ENCODE results near the gene QKI.
A peak's percentile ranks its signal among the peaks of the same experiment; 100 is the strongest.

The QKI gene

DNA sequence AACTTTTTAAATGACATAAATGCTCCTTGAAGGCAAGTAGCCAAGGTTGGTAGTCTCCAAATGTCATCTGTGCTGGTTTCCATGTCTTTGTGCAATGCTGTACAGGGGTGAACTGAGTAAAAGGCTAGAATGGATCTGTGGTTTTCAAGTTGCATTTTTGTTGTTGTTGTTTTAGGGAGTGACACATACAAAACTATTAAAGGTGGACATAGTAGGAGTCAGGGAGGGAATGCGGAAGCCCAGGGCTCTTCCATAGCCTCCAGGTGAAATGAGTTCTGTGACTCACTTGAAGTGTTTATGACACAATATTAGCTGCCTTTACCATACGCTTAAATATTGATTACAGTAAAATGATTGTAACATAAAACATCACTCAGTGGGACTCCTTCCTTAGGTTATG is 22.5 kb upstream of the QKI start:
- no peak for DNase-seq (ENCODE audit: low read depth, low spot score)

DNA sequence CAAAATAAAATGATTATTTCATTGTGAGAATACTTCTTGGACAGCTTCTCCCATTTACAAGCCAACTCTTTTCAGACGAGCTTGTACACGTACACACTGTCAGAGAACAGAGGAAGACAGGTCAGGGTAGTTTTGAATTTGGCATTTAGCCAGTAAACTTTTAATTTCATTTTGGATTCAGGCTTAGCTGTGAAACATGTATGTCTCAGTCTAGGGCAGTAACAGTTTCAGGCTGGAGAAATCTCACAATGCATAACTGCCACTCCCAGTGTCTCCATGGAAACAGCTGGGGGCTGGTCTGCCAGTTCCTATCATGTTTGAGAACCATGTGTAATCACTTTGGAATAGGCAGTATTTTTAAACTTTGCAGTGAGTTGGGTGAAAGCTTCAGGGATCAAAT is 22.0 kb upstream of the QKI start:
- DNase-seq (ENCODE audit: low read depth, low spot score): no peak

DNA sequence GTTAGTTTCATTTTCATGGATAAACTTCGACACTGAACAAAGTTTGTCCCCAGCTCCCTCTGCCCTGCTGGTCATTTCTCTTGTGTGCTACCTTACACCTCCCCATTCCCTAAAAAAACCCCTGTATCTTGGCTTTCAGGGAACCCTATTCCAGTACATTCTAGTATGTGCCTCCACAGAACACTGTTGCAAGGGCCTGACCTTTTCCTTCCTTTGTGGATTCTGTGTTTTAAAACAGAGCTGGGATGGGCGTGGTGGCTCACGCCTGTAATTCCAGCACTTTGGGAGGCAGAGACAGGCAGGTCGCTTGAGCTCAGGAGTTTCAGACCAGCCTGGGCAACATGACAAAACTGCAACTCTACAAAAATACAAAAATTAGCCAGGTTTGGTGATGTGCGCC is 20.6 kb upstream of the QKI start:
- no peak for DNase-seq (ENCODE audit: low read depth, low spot score)

DNA sequence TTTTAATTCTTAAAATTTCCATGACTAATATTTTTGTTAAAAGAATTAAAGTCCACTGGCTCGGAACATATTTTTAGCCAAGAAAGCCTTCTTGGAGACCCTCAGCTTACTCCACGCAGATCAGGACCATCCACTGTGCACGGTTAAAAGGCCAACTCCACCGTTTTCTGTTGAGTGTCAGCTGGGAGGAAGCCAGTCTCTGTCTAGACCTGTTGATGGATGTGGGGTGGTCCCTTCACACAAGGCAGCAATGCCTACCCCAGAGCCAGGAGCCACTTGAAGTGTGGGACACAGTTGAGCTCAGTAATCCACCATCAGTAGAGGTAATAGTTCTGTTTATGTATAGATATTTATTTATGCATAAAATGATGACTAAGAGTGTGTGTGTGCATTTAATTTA is 19.9 kb upstream of the QKI start:
- no peak for DNase-seq (ENCODE audit: low read depth, low spot score)

DNA sequence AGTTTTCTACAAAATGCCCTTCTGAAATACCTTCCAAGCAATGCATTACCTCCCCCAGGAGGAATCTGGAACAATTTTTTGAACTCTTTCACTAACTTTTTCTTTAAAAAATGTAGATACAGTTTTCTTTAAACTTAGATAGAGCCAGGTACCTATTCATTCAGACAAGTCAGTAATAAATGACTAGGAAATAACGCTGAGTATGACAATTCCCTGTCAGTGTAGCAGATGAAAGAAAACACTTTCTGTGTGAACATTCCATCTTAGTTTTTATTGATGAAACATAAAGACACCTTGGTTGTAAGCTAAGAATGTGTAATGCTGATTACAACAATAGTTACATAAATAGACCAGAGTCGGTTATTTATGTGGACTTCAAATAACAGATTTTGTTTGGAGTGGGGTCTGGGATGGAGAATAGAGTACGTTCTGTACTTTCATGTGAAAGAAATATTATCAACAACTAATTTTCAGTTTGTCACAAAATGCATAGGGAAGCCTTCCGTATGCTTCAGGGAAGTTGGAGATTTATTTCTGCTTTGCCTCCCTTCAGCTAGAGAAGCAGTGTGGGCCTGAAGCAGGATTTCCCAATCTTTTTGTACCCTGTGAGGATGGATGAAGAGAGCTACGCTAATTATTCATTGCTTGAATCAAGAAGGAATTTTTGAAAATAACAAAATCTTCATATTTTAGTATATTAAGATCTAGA is 19.2 kb upstream of the QKI start:
- no peak for DNase-seq (ENCODE audit: low read depth, low spot score)

DNA sequence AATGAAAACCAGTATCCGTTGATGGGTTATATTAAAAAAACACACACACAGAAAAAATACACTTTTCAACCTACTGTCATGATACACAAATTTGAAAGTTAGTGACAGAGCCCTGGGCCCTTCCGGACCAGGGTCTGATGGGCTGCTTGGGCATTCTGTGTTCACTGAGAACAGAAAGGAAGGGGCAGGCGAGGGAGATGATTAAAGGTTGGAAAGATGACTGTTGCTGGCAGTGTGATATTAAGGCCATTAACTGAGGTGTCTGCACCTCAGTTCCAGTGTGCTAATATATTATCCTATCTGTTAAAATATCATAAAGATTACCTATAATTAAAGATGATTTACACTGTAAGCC is 18.7 kb upstream of the QKI start:
- no peak for DNase-seq (ENCODE audit: low read depth, low spot score)

DNA sequence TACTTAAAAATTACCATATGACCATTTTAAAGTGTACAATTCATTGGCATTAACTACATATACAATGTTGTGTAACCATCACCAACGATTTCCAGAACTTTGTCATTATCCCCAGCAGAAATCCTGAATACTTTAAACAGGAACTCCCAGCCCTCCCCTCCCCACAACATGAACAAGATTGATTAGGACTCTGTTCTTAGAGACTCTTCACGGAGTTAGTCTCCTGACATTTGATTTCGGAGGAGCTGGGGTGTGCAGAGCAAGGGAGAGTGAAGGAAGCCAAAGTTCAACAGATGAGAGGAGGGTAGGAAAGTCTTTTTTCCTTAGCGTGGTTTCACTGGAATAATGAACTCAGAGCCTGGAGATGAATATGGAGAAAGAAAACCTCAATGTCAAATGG is 17.2 kb upstream of the QKI start:
- no peak for DNase-seq (ENCODE audit: low read depth, low spot score)

DNA sequence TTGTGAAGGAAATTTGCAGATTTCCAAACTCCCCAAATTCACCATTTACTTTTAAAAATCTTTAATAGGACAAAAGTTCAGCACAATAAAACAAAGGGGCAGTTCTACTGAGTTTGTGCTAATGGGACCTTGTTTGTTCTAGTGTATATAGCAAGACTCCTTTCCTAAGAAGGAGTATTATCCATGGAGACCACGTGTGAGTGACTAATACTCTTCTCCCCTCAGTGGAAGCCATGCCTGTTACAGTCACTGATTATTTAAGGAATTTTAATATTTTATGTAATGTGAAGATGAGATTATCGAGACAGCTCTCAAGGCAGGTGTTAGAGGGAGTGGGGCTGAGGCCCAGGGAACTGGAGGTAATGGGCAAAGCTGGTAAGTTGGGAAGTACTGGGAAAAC is 16.4 kb upstream of the QKI start:
- no peak for DNase-seq (ENCODE audit: low read depth, low spot score)

DNA sequence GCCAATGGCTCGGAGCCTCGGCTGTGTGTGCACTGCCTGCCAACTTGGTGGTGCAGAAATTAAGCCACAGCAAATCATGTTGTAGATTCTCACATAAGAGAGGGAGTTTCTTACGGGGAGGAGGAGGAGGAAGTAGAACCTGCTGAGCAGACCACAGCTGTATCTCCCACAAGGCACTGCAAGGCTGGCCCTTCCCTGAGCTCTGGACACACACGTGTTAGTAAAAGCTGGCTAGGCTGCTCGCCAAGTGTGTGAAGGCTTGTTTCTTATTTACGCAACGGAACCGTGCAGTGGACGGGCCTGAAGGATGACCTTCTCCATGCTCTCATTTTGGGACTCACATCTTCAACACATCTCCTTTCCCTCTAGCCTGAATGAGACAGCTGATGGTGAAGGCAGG is 15.7 kb upstream of the QKI start:
- no peak for DNase-seq (ENCODE audit: low read depth, low spot score)

DNA sequence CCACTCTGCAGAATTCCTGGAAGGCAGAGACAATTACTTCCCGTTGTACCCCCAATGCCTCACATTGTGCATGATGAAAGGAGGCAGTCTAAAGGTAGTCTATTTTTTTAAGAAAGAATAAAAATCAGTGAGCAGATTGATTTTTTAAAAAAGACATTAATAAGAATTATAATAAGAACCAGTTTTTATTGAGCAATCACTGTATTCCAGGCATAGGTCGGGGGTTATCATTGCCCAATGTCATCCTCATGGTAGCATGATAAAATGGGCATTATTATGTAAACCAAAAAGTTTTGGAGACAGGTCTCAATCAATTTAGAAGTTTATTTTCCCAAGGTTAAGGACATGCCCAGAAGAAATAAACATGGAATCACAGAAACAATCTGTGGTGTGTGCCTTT is 14.0 kb upstream of the QKI start:
- no peak for DNase-seq (ENCODE audit: low read depth, low spot score)

DNA sequence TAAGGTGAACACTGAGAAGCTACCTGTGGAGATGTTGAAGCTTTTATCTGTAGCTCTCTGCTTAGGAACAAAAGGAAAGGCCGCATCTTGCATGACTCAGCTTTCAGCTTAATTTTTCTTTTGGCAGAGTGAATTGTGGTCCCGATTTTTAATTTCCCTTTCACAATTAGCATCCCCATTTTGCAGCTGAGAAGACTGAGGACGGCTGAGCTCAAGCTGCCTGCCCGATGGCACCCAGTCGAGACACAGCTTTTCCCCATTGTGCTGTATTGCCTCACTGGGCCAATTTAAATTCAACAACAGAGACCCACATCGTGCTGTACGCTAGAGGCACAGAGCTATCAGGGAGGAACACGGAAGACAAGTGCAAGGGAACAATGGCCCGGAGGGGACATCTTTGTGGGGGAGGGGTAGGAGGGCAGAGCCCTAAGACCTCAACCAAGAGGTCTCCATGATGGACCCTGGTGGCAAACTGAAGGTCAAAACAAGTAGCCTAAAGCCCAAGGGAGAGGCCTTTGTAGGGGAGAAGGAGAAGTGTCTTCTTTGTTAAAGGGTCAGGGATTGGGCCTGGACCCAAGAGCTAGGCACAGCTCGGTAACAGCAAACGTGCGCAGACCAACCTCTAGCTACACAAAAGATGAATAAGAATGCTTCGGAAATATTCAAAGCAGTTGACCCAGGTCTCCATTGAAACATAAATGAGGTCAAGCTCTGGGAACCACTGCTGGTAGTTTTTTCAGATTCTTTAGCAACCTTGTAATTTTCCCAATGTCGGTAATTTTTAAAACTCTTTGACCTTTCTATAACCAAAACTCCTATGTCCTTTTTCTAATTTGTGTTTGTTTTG is 13.3 kb upstream of the QKI start:
- DNase-seq (ENCODE audit: low read depth, low spot score): no peak

DNA sequence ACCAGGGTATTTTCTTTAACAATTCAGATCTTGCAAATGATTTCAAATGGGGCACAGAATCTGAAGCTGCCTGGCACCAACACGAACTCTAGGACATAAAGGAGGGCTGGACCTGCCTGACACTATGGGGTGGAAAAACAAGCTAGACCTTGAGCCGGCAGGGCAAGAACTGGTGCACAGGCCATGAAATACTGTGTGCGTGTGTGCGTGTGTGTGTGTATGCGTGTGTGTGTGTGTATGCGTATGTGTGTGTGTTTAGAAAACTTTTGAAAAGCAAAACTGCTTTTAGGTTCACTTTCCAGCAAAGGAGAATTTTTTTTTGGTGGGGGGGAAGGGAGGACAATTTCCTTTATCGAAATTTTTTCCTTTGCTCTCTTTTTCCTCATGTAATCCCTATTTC is 11.9 kb upstream of the QKI start:
- no peak for DNase-seq (ENCODE audit: low read depth, low spot score)

DNA sequence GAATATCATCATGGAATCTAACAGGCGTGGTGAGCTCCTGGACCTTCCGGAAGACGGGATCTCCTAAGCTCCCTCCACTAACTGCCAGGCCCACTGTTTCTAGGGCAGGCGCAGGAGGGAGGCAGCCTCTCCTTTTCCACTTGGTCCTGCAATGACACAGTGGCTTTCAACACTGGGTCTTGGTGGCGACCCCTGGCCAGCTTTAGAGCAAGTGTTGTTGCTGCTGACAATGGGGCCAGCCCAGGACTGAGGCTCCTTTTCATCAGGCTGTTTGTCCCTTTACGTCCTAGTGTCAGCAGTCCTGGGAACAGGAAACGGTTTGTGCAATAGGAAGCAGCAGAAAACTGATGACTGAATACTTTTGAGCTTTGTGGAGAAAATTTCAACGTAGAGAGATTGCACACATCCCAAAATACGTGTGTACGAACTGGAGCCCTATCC is 9.7 kb upstream of the QKI start:
- no peak for DNase-seq (ENCODE audit: low read depth, low spot score)

DNA sequence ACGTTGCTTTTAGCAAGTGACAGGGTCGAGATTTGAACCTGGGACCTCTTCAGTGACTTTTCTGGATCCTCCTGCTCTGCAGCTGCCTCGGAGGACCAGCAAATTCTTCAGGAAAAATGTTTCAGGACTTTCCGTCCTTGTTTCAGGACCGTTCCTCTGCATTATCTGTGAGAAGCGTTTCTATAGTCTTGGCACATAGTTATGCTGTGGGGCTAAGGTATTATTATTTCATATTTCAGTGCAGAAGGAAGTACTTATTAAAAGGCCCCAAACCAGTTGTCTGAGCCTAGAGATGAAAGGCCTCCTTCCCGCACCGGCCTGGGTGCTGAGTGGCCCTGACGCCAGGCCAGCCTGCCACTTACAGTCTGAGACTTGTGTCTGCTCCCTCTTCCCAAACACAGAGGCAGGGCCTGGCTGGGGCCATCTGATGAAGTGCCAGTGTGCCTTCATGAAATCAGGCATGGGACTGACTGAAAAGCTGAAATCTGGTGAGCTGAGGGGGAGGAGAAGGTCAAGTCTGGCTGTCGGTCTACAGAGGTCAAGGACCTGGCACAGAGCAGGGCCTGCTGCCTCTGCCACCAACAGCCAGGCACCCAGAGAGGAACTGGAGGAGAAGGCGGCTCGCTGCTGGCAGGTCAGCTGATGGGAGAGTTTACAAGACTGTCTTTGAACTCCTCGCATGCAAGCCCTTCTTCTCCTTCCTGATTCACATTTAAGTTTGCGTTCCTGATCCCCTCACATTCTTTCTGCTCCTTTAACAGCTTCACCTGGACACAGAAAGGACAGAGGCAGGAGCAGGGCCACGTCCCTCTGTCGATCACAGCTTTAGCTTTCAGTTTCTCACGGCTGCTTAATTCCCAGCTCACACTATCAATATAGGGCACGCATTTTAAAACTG is 8.9 kb upstream of the QKI start:
- DNase-seq (ENCODE audit: low read depth, low spot score): no peak

DNA sequence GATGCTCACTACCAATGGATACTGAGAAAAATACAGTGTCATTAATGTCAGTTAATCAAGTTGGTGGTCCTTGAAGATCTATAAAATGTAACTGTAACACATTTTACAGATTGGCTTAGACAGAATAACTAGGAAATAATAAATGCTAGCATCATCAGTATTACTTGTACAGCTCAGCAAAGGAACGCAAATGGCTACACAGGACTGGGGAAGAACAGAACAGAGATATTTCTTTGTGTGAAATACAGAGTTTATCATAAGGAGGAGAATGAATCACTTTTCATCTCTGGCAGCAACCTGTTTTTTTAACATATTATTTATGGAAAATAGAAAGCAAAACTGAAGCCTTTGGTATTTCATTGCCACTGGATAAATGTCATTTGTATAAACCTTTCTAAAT is 8.2 kb upstream of the QKI start:
- no peak for DNase-seq (ENCODE audit: low read depth, low spot score)

DNA sequence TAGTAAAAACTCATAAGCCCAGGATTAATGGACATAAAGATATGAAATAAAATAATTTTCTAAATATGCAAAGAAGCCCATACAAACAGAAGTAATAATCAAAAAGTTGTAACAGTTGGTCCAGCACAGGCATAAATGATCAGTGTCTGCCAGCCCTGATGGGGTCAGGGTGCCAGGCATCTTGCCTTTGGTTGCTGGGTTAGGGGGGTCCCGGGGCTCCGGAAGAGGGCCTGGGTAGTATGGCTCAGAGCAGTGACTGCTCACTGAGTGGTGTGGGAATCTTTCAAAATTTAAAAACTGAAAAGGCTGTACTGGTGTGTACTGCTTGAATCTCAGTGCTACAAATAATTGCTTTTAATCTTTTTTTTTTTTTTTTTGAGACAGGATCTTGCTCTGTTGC is 7.7 kb upstream of the QKI start:
- DNase-seq (ENCODE audit: low read depth, low spot score): no peak

DNA sequence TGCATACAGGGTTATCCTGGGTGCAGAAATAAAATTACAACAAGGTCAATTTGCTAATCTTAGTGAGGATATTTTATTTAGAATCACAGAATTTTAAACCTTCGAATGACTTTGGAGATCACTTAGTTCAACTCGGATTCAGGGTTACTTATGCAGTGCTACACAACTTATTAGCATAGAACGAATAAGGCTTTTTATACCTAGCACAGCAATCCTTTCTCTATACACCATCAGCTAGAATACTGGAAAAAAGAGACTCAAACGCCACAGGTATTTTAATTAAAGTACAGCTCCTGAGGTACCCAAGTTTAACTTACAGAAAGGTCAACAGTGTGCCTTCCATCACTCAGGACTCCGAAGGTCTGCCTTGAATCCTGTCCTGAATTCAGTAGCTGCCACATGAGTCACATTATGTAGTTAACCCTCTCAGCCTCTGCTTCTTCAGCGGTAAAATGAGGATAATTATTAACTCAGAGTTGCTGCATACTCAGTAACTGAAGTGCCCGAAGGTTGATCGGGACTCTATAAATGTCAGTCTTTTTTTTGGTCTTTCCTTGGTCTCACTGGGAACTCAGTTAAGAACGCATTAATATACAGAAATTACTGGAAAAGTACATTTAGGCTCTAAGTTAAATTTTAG is 6.0 kb upstream of the QKI start:
- DNase-seq (ENCODE audit: low read depth, low spot score): no peak

DNA sequence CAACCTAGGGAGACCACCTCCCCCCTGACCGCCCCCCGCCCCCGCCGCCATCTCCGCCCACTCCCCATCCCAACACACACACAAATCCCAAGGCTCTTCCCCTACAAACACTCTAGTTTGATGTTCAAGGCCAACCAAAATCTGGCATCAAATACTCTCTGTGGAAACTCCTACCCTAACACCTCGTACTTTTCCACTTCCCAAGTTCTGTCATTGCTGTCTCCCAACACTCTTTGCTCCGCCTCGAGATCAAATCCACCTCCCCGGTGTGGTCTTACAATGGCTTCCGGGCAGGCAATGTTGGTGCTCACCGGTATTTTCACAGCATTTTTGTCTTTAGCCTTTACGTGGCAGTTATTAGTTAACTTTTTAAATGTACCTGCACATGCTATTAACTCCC is 4.8 kb upstream of the QKI start:
- no peak for DNase-seq (ENCODE audit: low read depth, low spot score)

DNA sequence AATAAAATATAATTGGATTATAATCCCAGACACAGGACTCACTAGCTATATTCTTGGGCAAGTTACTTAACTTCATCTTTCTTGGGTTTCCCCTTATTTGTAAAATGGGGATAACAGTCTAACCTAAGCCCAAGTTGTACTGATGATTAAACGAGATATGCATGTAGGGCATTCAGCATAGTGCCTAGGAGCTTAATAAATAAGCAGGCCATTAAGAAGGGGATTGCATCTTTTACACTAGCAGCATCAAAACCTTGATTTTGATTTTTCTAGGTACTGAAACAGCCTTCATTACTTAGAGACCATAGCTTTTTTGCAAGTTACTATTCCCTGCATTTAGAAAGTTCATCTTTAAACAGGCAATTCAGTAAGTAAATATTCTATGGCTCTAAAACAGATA is 2.2 kb upstream of the QKI start:
- no peak for DNase-seq (ENCODE audit: low read depth, low spot score)

DNA sequence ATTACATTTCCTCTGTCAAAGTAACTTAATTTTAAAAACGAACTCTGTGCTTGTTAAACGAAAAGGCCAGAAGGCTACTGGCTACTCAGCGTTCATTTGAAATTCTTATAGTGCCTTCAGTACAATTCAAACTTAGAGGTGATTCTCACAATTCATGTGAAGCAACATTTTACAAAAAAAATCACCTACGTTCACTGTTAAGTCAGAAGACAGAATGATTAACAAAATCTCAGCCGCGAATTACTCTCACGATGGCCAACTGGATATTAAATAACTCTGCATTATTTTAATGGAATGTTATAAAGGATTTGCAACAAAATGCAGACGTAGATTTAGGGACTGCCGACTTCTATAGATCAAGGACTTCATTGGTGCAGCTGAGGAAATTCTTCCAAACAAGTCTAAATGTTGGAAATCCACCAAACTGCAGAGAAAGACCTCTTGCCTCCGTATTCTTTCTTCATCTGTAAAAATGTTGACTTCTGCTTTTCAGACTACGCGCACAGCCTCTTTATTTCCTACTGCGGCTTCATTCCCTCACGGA is 1.6 kb upstream of the QKI start:
- no peak for DNase-seq (ENCODE audit: low read depth, low spot score)

DNA sequence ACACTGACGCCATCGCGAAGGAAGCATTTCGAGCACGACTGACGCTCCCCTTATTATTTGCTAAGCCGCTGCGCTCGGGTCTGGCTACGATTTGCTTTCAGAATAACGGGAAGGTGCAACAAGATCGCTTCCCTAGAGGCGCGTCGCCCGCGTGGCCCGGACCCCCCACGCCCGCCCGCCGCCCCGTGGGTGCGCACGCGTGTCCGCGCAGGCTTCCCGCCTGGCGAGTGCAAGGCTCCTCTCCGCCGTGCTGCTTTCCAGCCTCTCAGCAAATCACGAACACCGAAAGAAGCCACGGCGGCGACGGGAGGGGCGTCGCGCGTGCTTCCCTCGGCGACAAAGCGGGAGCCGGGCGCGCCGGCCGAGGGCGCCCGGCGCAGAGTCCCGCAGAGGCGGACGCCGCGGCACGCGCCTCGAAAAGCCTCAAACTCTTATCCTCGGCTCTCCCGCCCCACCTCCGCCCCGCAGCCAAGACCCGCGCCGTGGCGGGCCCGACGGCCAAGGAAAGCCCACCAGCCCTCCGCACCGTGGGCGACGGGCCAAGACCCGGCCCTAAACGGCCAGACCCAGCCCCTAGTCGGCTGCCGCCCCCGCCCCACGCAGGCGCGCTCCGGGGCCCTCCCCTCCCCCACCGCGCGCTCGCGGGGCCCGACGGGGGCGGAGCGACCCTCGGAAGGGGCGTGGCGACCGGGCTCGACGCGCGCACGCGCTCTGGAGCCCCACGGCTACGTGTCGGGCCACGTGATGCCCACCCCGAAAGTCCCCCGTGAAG is 987 bp upstream of the QKI start:
- DNase-seq (ENCODE audit: low read depth, low spot score): peak; percentile 77
